Liver (tissue), 9 donors: ENCODE measurements around the gene SPAG16. TPM values are rescaled to one million over a fixed set of nuclear protein-coding genes. Genes with fewer than 3 reads are reported as not detected.

Experiments
- DNase-seq: peaks from one replicate; pipeline ENCODE4 v3.0.0-alpha.2; 2017; ENCODE audit warnings: low spot score
- H3K27ac ChIP-seq, 2 donors: one replicate each; pipeline ENCODE4 v1.7.0; 2013; ENCODE audit warnings: inconsistent platforms in 2 of 2, low read length in 2 of 2, control low read depth in 1 of 2, low read depth in 1 of 2, mild to moderate bottlenecking in 1 of 2
- H3K27me3 ChIP-seq, 4 donors: one replicate each; pipeline versions ENCODE4 v1.6.1 to v1.7.0; 2013; ENCODE audit warnings: low read length in 3 of 4, inconsistent platforms in 1 of 4, mild to moderate bottlenecking in 1 of 4, moderate library complexity in 1 of 4; ENCODE audit not compliant: control insufficient read depth in 4 of 4, insufficient read depth in 4 of 4
- H3K36me3 ChIP-seq, 4 donors: one replicate each; pipeline versions ENCODE4 v1.6.1 to v1.7.0; 2013; ENCODE audit warnings: low read length in 3 of 4, mild to moderate bottlenecking in 3 of 4, low read depth in 1 of 4, moderate library complexity in 1 of 4; ENCODE audit not compliant: control insufficient read depth in 4 of 4, insufficient read depth in 3 of 4
- H3K4me1 ChIP-seq, 4 donors: one replicate each; pipeline versions ENCODE4 v1.6.1 to v1.7.0; 2013; ENCODE audit warnings: low read length in 3 of 4, mild to moderate bottlenecking in 3 of 4, moderate library complexity in 1 of 4; ENCODE audit not compliant: control insufficient read depth in 4 of 4, insufficient read depth in 4 of 4
- H3K4me3 ChIP-seq, 3 donors: one replicate each; pipeline versions ENCODE4 v1.6.1 to v1.7.0; 2013; ENCODE audit warnings: low read length in 3 of 3, control low read depth in 1 of 3, low read depth in 1 of 3, mild to moderate bottlenecking in 1 of 3
- H3K9ac ChIP-seq, 2 donors: one replicate each; pipeline ENCODE4 v1.7.0; 2013; ENCODE audit warnings: low read length in 2 of 2, mild to moderate bottlenecking in 2 of 2, moderate library complexity in 2 of 2, control low read depth in 1 of 2, low read depth in 1 of 2
- H3K9me3 ChIP-seq, 4 donors: one replicate each; pipeline versions ENCODE4 v1.6.1 to v1.7.0; 2013; ENCODE audit warnings: low read length in 3 of 4; ENCODE audit not compliant: control insufficient read depth in 4 of 4
- EGR1 ChIP-seq, 2 donors: IDR thresholded peaks; 2 replicates each; pipeline ENCODE4 v1.6.1; 2016 to 2018; ENCODE audit warnings: antibody characterized with exemption in 2 of 2, low read depth in 2 of 2
- FOXA1 ChIP-seq: IDR thresholded peaks from 2 replicates; pipeline ENCODE4 v1.6.1; 2016; ENCODE audit warnings: antibody characterized with exemption
- FOXA2 ChIP-seq: IDR thresholded peaks from 2 replicates; pipeline ENCODE4 v1.6.1; 2016; ENCODE audit warnings: antibody characterized with exemption
- GABPA ChIP-seq, 2 donors: IDR thresholded peaks in 1 of 2; conservative IDR thresholded peaks in 1 of 2; 2 replicates each; pipeline ENCODE4 v1.6.1; 2016; ENCODE audit warnings: antibody characterized with exemption in 2 of 2, mild to moderate bottlenecking in 1 of 2, moderate library complexity in 1 of 2
- HNF4A ChIP-seq, 2 donors: conservative IDR thresholded peaks; 2 replicates each; pipeline ENCODE4 v1.6.1; 2016; ENCODE audit warnings: antibody characterized with exemption in 2 of 2, mild to moderate bottlenecking in 2 of 2
- HNF4G ChIP-seq: IDR thresholded peaks from 2 replicates; pipeline ENCODE4 v1.6.1; 2016; ENCODE audit warnings: antibody characterized with exemption
- JUND ChIP-seq, 2 donors: IDR thresholded peaks; 2 replicates each; pipeline ENCODE4 v1.6.1; 2016; ENCODE audit warnings: antibody characterized with exemption in 2 of 2
- MAX ChIP-seq: IDR thresholded peaks from 2 replicates; pipeline ENCODE4 v1.6.1; 2016; ENCODE audit warnings: antibody characterized with exemption
- NR2F2 ChIP-seq: IDR thresholded peaks from 2 replicates; pipeline ENCODE4 v1.6.1; 2016; ENCODE audit warnings: antibody characterized with exemption
- RAD21 ChIP-seq, 2 donors: IDR thresholded peaks; 2 replicates each; pipeline ENCODE4 v1.6.1; 2016; ENCODE audit warnings: antibody characterized with exemption in 2 of 2, mild to moderate bottlenecking in 2 of 2
- REST ChIP-seq: IDR thresholded peaks from 2 replicates; pipeline ENCODE4 v1.6.1; 2016; ENCODE audit warnings: antibody characterized with exemption, mild to moderate bottlenecking
- RXRA ChIP-seq, 2 donors: IDR thresholded peaks; 2 replicates each; pipeline ENCODE4 v1.6.1; 2017 to 2018; ENCODE audit warnings: antibody characterized with exemption in 2 of 2, mild to moderate bottlenecking in 1 of 2
- SP1 ChIP-seq: IDR thresholded peaks from 2 replicates; pipeline ENCODE4 v1.6.1; 2018; ENCODE audit warnings: antibody characterized with exemption, mild to moderate bottlenecking
- TAF1 ChIP-seq: conservative IDR thresholded peaks from 2 replicates; pipeline ENCODE4 v1.6.1; 2016; ENCODE audit warnings: antibody characterized with exemption, mild to moderate bottlenecking
- YY1 ChIP-seq: IDR thresholded peaks from 2 replicates; pipeline ENCODE4 v1.6.1; 2016; ENCODE audit warnings: antibody characterized with exemption, mild to moderate bottlenecking
- ZBTB33 ChIP-seq: IDR thresholded peaks from 2 replicates; pipeline ENCODE4 v1.6.1; 2016; ENCODE audit warnings: antibody characterized with exemption
- WGBS: extraction: QIAGEN DNeasy Blood & Tissue Kit; methylation state at CpG from one replicate; pipeline ENCODE4 v1.1.7; 2013; 5-methylcytosine and 5-hydroxymethylcytosine counted together
- polyA plus RNA-seq, 2 donors: library from polyadenylated mRNA; stranded (reverse) in 1 of 2; unstranded in 1 of 2; fragments of 200-250 nt in 1 of 2; fragments of >200 nt in 1 of 2; fragmentation: Nextera tagmentation in 1 of 2; extraction: Ambion mirVana in 1 of 2; gene quantifications; one replicate each; pipeline versions ENCODE4 v1.2.1 to v1.2.3, GENCODE V29; 2013 to 2015
- total RNA-seq, 2 donors: library from RNA; depleted of rRNA; stranded (reverse); fragments of >200 nt; gene quantifications; one replicate each; pipeline ENCODE4 v1.2.3, GENCODE V29; 2014
- donor health status: healthy.
- donor health status: healthy.
- donor health status: healthy.
- donor health status: healthy.
- donor health status: healthy.

Gene SPAG16
- total and polyA plus RNA-seq, 4 donors: 6.4 to 12.7 (median 11.4) TPM

- TF ChIP-seq REST (no peak), RAD21 (IDR thresholded peaks at IDR 0.05) (no peak), GABPA (IDR thresholded peaks at IDR 0.05 in 1 of 2, conservative IDR thresholded peaks at IDR 0.05 in 1 of 2) (no peak), HNF4G (no peak), FOXA2 (no peak), ZBTB33 (no peak), FOXA1 (no peak)
These were observed 1098.0 kb downstream of the SPAG16 start (continued) for GRCh38 chr2:214382229-214382628.

GRCh38 chr2:214386720-214387119, 1102.5 kb downstream of the SPAG16 start:
- H3K9me3 ChIP-seq: no peaks in the 10 kb centered on the region
- no peaks in the 10 kb centered on the region for H3K36me3 ChIP-seq
- H3K4me3 ChIP-seq: no peak overlapping the region
- 92% methylated on average over 2 of the region's 2 CpGs for WGBS
- no peaks in the 10 kb centered on the region for H3K27me3 ChIP-seq
- DNase-seq: no peak
- no peak overlapping the region for H3K27ac ChIP-seq
- TF ChIP-seq FOXA2: no peak
- TF ChIP-seq YY1: no peak
- TF ChIP-seq NR2F2: no peak
- no peak for TF ChIP-seq GABPA (IDR thresholded peaks at IDR 0.05 in 1 of 2, conservative IDR thresholded peaks at IDR 0.05 in 1 of 2)
- no peak for TF ChIP-seq HNF4G
- no peak for TF ChIP-seq MAX
- TF ChIP-seq ZBTB33: no peak
- no peak for TF ChIP-seq HNF4A (conservative IDR thresholded peaks at IDR 0.05)
- no peak for TF ChIP-seq TAF1
- no peak for TF ChIP-seq EGR1 (IDR thresholded peaks at IDR 0.05; ENCODE audit: low read depth in 2 of 2)
- TF ChIP-seq FOXA1: no peak
- TF ChIP-seq JUND (IDR thresholded peaks at IDR 0.05): no peak
- no peak for TF ChIP-seq RXRA (IDR thresholded peaks at IDR 0.05)
- TF ChIP-seq SP1: no peak
- TF ChIP-seq RAD21 (IDR thresholded peaks at IDR 0.05): no peak
- H3K9ac ChIP-seq: no peak overlapping the region
- H3K4me1 ChIP-seq: no peaks in the 10 kb centered on the region
